GM12878 (cell line): ENCODE results near the gene ARFGAP3. TPM values are rescaled to one million over a fixed set of nuclear protein-coding genes. Genes with fewer than 3 reads are reported as not detected.

Experiments used
- ATAC-seq: fragments of 200-7000 bp; cut with Tn5 transposase; 3 replicates; pipeline ENCODE4 v1.9.1; 2020; ENCODE audit warnings: mild to moderate bottlenecking, moderate library complexity
- BruUV-seq: library from RNA; stranded (reverse); fragments of 400-500 nt; replicated peaks from 2 replicates; lab custom pipeline; 2021; lab: Mats Ljungman, UMichigan
- CTCF ChIA-PET: fragments of 300-600 bp; sonication (Branson Sonifier 250); formaldehyde crosslinking; extraction: SDS; loops from one replicate; lab custom pipeline; 2021; ENCODE audit warnings: inconsistent platforms; lab: Yijun Ruan, JAX
- POLR2A ChIA-PET: fragments of 350-600 bp; formaldehyde crosslinking; extraction: SDS; loops from one replicate; lab custom pipeline; 2021; ENCODE audit warnings: inconsistent platforms; lab: Charles Lee
- RAD21 ChIA-PET: fragments of 300-600 bp; sonication (Branson Sonifier 250); formaldehyde crosslinking; loops from one replicate; lab custom pipeline; 2023; ENCODE audit warnings: antibody characterized with exemption; ENCODE audit not compliant: unreplicated experiment; lab: Charles Lee
- SMC1A ChIA-PET: fragments of 300-600 bp; sonication (Branson Sonifier 250); formaldehyde crosslinking; loops from one replicate; lab custom pipeline; 2023; ENCODE audit not compliant: unreplicated experiment, uncharacterized antibody; lab: Charles Lee
- DNase-seq: peaks from one replicate; pipeline ENCODE4 v3.0.0-alpha.2; 2011; ENCODE audit warnings: low read depth, low spot score
- FAIRE-seq: peaks from 3 replicates; lab custom pipeline; 2011; peaks lifted over from hg19 to GRCh38; lab: Jason Lieb, UNC
- H2AFZ ChIP-seq: 2 replicates; pipeline ENCODE4 v1.6.0; 2011; ENCODE audit warnings: low read depth, low read length, control low read depth; ENCODE audit not compliant: control insufficient read depth
- H3K27ac ChIP-seq: 2 replicates; pipeline ENCODE4 v1.5.1; 2011; ENCODE audit warnings: control low read depth; ENCODE audit not compliant: control insufficient read depth, insufficient read depth
- H3K27me3 ChIP-seq, 2 experiments: replicated peaks in 1 of 2; 2 replicates each; pipeline versions ENCODE4 v1.6.0 to v1.6.1; 2011; ENCODE audit warnings: low read length in 1 of 2; ENCODE audit not compliant: control insufficient read depth in 2 of 2, insufficient read depth in 2 of 2
- H3K36me3 ChIP-seq, 2 experiments: 2 replicates each; pipeline ENCODE4 v1.5.1; 2011; ENCODE audit warnings: low read length in 1 of 2; ENCODE audit not compliant: control insufficient read depth in 2 of 2, insufficient read depth in 2 of 2
- H3K4me1 ChIP-seq: 2 replicates; pipeline ENCODE4 v1.6.1; 2011; ENCODE audit warnings: mild to moderate bottlenecking, low read length, moderate library complexity, mixed read lengths; ENCODE audit not compliant: control insufficient read depth, insufficient read depth
- H3K4me2 ChIP-seq: 2 replicates; pipeline ENCODE4 v1.6.0; 2011; ENCODE audit warnings: control low read depth; ENCODE audit not compliant: control insufficient read depth, insufficient read depth
- H3K4me3 ChIP-seq: fragments of 200-600 bp; sonication (generic); 2 replicates; pipeline ENCODE4 v1.5.1; 2016
- H3K79me2 ChIP-seq: 2 replicates; pipeline ENCODE4 v1.6.0; 2011; ENCODE audit warnings: low read length; ENCODE audit not compliant: control insufficient read depth, insufficient read depth
- H3K9ac ChIP-seq: 2 replicates; pipeline ENCODE4 v1.8.0; 2011; ENCODE audit warnings: low read length, control low read depth, mixed read lengths; ENCODE audit not compliant: control insufficient read depth, insufficient read depth
- H3K9me3 ChIP-seq: replicated peaks from 3 replicates; pipeline ENCODE4 v1.5.1; 2011; ENCODE audit warnings: mild to moderate bottlenecking, low read length; ENCODE audit not compliant: control insufficient read depth, insufficient read depth
- H4K20me1 ChIP-seq: 2 replicates; pipeline ENCODE4 v1.6.0; 2011; ENCODE audit not compliant: control insufficient read depth, insufficient read depth
- ATF7 ChIP-seq: fragments of 450-650 bp; IDR thresholded peaks from 2 replicates; pipeline ENCODE4 v1.6.1; 2016; ENCODE audit warnings: low read depth, mild to moderate bottlenecking
- CBX5 ChIP-seq: sonication (generic); IDR thresholded peaks from 2 replicates; pipeline ENCODE4 v1.6.1; 2016; ENCODE audit warnings: low read depth, moderate library complexity, mild to moderate bottlenecking, inconsistent platforms
- CHD1 ChIP-seq: IDR thresholded peaks from 2 replicates; pipeline ENCODE4 v1.6.1; 2012; ENCODE audit warnings: low read depth, low read length, improper control_type of control experiment
- CREB1 ChIP-seq: IDR thresholded peaks from 2 replicates; pipeline ENCODE4 v1.6.1; 2012; ENCODE audit warnings: low read depth, mild to moderate bottlenecking, inconsistent platforms
- E2F8 ChIP-seq: fragments of 450-650 bp; IDR thresholded peaks from 2 replicates; pipeline ENCODE4 v1.6.1; 2018; ENCODE audit warnings: mild to moderate bottlenecking, low read depth, moderate library complexity; ENCODE audit not compliant: partially characterized antibody
- GABPA ChIP-seq: IDR thresholded peaks from 2 replicates; pipeline ENCODE4 v1.6.1; 2014; ENCODE audit warnings: antibody characterized with exemption, low read depth, mild to moderate bottlenecking, inconsistent platforms
- GATAD2B ChIP-seq: fragments of 450-650 bp; conservative IDR thresholded peaks from 2 replicates; pipeline ENCODE4 v1.6.1; 2017; ENCODE audit warnings: low read depth, mild to moderate bottlenecking, moderate library complexity
- IRF5 ChIP-seq: fragments of 450-650 bp; IDR thresholded peaks from 2 replicates; pipeline ENCODE4 v1.6.1; 2017; ENCODE audit warnings: borderline replicate concordance
- KDM1A ChIP-seq: fragments of 200-600 bp; sonication (generic); IDR thresholded peaks from 2 replicates; pipeline ENCODE4 v1.6.1; 2016; ENCODE audit warnings: borderline replicate concordance
- MLLT1 ChIP-seq: fragments of 450-650 bp; IDR thresholded peaks from 2 replicates; pipeline ENCODE4 v1.6.1; 2016; ENCODE audit warnings: mild to moderate bottlenecking
- MYC ChIP-seq: IDR thresholded peaks from 2 replicates; pipeline ENCODE4 v1.6.1; 2011; ENCODE audit warnings: mild to moderate bottlenecking, low read length, moderate library complexity, inconsistent platforms; ENCODE audit not compliant: insufficient read depth, insufficient replicate concordance, insufficient read length, severe bottlenecking
- SKIL ChIP-seq: fragments of 450-650 bp; IDR thresholded peaks from 2 replicates; pipeline ENCODE4 v1.6.1; 2017; ENCODE audit warnings: mild to moderate bottlenecking, low read depth, inconsistent platforms; ENCODE audit not compliant: poor library complexity, severe bottlenecking
- SMC3 ChIP-seq: IDR thresholded peaks from 2 replicates; pipeline ENCODE4 v1.6.1; 2011; ENCODE audit warnings: low read length, improper control_type of control experiment, borderline replicate concordance
- SREBF2 ChIP-seq: IDR thresholded peaks from 2 replicates; pipeline ENCODE4 v1.6.1; 2012; ENCODE audit warnings: mild to moderate bottlenecking, low read length
- ZBED1 ChIP-seq: IDR thresholded peaks from 2 replicates; pipeline ENCODE4 v1.6.1; 2016; ENCODE audit warnings: borderline replicate concordance
- ZNF274 ChIP-seq: IDR thresholded peaks from one replicate; pipeline ENCODE4 v1.8.0; 2011; ENCODE audit not compliant: insufficient read length, insufficient read depth
- WGBS: methylation state at CpG from one replicate; pipeline ENCODE4 v1.1.6; 2016; ENCODE audit warnings: low lambda C conversion rate; ENCODE audit not compliant: insufficient replicate concordance, insufficient coverage; ENCODE audit errors: missing lambda C conversion rate; 5-methylcytosine and 5-hydroxymethylcytosine counted together
- in situ Hi-C: fragments of 300-500 bp; cut with MboI; formaldehyde crosslinking; loops from 9 replicates; pipeline ENCODE4 v1.14.3; 2018; ENCODE audit warnings: mixed read lengths
- intact Hi-C: fragments of 100-400 bp; cut with micrococcal nuclease; formaldehyde crosslinking; loops from one replicate; pipeline ENCODE4 v1.14.2; 2022; ENCODE audit not compliant: unreplicated experiment
- polyA plus RNA-seq, 11 experiments: library from polyadenylated mRNA; depleted of rRNA in 4 of 11; unstranded in 6 of 11; stranded (reverse) in 5 of 11; fragments of >200 nt; fragmentation: Nextera tagmentation in 4 of 11; fragmentation: Illumina TruSeq in 1 of 11; extraction: Ambion mirVana in 4 of 11; extraction: Trizol in 1 of 11; gene quantifications; 1 replicate in 1 of 11; 2 replicates in 10 of 11; pipeline versions ENCODE4 v1.2.1 to v1.2.3, GENCODE V29; 2011 to 2016; ENCODE audit warnings: inconsistent platforms in 2 of 11, missing spikeins in 2 of 11, low read depth in 1 of 11
- total RNA-seq, 4 experiments: library from RNA; depleted of rRNA in 3 of 4; stranded (reverse); fragments of >200 nt in 3 of 4; fragmentation: Illumina TruSeq in 1 of 4; extraction: Trizol in 1 of 4; gene quantifications; 2 replicates each; pipeline versions ENCODE4 v1.2.1 to v1.2.3, GENCODE V29; 2013 to 2021

ARFGAP3 gene
- total and polyA plus RNA-seq, 10 of the 15 experiments (the other 5 are each of a cell fraction or from before 2014, with no cell fraction given) = 29.7 to 50.8 (median 39.5) TPM

- no TSS peak for BruUV-seq
- ChIA-PET POLR2A (interaction anchor here (0.6 to 1.1 kb wide), 2 partner anchors 13 to 252 kb away, joined by 3 to 4 read pairs; no protein-coding TSS in a partner anchor), CTCF (interaction anchor here (0.7 to 1.8 kb wide), 3 partner anchors 11 to 30 kb away, joined by 3 to 5 read pairs (median 4); no protein-coding TSS in a partner anchor), SMC1A (interaction anchor here (1.6 kb wide), 1 partner anchor 10 kb away, joined by 4 read pairs; no protein-coding TSS in a partner anchor), RAD21 (interaction anchor here (1.2 kb wide), 1 partner anchor 30 kb away, joined by 3 read pairs; no protein-coding TSS in a partner anchor)
- H3K9me3 ChIP-seq = no peaks in the 10 kb centered on the region
- ATAC-seq = no peak
- H3K4me3 ChIP-seq = no peak overlapping the region
- H3K9ac ChIP-seq = no peak overlapping the region
- intact Hi-C loops = no loop called here
- peaks cover 6 to 7% of the 10 kb centered on the region in 2 experiments; a peak in 2 of 4 replicates for H3K36me3 ChIP-seq
- no peak for DNase-seq
- no peaks in the 10 kb centered on the region for H4K20me1 ChIP-seq
- peaks cover 17% of the 10 kb centered on the region for H3K79me2 ChIP-seq
- no peak for FAIRE-seq
- in situ Hi-C loops = no loop called here
- peaks cover 39% of the 10 kb centered on the region for H3K4me1 ChIP-seq
- 96% methylated on average over 4 of the region's 7 CpGs for WGBS
- no peak overlapping the region for H3K4me2 ChIP-seq
- H3K27ac ChIP-seq = no peak overlapping the region
- no peaks in the 10 kb centered on the region for H3K27me3 ChIP-seq
- no peak overlapping the region for H2AFZ ChIP-seq
- TF ChIP-seq MLLT1 = no peak
- TF ChIP-seq ZNF274 = no peak
- TF ChIP-seq ATF7 = no peak
- TF ChIP-seq SMC3 = no peak
- no peak for TF ChIP-seq GATAD2B
- TF ChIP-seq GABPA = no peak
- no peak for TF ChIP-seq E2F8
- TF ChIP-seq MYC = no peak
- no peak for TF ChIP-seq IRF5
- no peak for TF ChIP-seq CBX5
- no peak for TF ChIP-seq CHD1
- no peak for TF ChIP-seq ZBED1
- TF ChIP-seq SKIL = no peak
- TF ChIP-seq KDM1A = no peak
- no peak for TF ChIP-seq SREBF2
- no peak for TF ChIP-seq CREB1
Measured at GRCh38 chr22:42897960-42898359, 40.9 kb upstream of the ARFGAP3 start.
